Kidney (tissue), 11 donors: ENCODE data around the gene SIMC1. TPM values are rescaled to one million over a fixed set of nuclear protein-coding genes. Genes with fewer than 3 reads are reported as not detected.
"Not testable (repeated sequence)": the region's sequence is repeated elsewhere in the genome, so short reads cannot be mapped to it uniquely, and the experiment has no call there.

ENCODE experiments used
- DNase-seq, 5 donors: peaks; one replicate each; pipeline ENCODE4 v3.0.0-alpha.2; 2013 to 2020
- FAIRE-seq: peaks from 2 replicates; lab custom pipeline; 2012; peaks lifted over from hg19 to GRCh38; lab: Jason Lieb, UNC
- H3K27ac ChIP-seq, 2 donors: one replicate each; pipeline ENCODE4 v1.7.0; 2013; ENCODE audit warnings: low read depth in 2 of 2, low read length in 2 of 2, inconsistent platforms in 1 of 2
- H3K27me3 ChIP-seq: one replicate; pipeline ENCODE4 v1.7.1; 2013; ENCODE audit warnings: low read length, inconsistent platforms; ENCODE audit not compliant: control insufficient read depth, insufficient read depth
- H3K36me3 ChIP-seq, 3 donors: one replicate each; pipeline versions ENCODE4 v1.7.0 to v1.7.1; 2013; ENCODE audit warnings: low read length in 3 of 3, control low read depth in 1 of 3, inconsistent platforms in 1 of 3; ENCODE audit not compliant: insufficient read depth in 3 of 3, control insufficient read depth in 2 of 3
- H3K4me1 ChIP-seq, 3 donors: one replicate each; pipeline versions ENCODE4 v1.7.0 to v1.7.1; 2013; ENCODE audit warnings: low read length in 3 of 3, inconsistent platforms in 1 of 3, low read depth in 1 of 3; ENCODE audit not compliant: control insufficient read depth in 2 of 3, insufficient read depth in 2 of 3
- H3K4me3 ChIP-seq, 3 donors: one replicate each; pipeline versions ENCODE4 v1.7.0 to v1.8.1; 2013; ENCODE audit warnings: low read length in 3 of 3, control low read depth in 1 of 3, inconsistent platforms in 1 of 3
- H3K9ac ChIP-seq, 3 donors: one replicate each; pipeline versions ENCODE4 v1.7.0 to v1.7.1; 2013; ENCODE audit warnings: low read length in 3 of 3, control low read depth in 1 of 3, inconsistent platforms in 1 of 3
- H3K9me3 ChIP-seq, 3 donors: one replicate each; pipeline versions ENCODE4 v1.7.0 to v1.7.1; 2013; ENCODE audit warnings: low read length in 3 of 3, control low read depth in 1 of 3, inconsistent platforms in 1 of 3; ENCODE audit not compliant: control insufficient read depth in 2 of 3, insufficient read depth in 1 of 3
- intact Hi-C: fragments of 100-400 bp; cut with DNase I; formaldehyde crosslinking; loops from one replicate; pipeline ENCODE4 v1.11.1; 2022
- polyA plus RNA-seq: library from polyadenylated mRNA; stranded (reverse); fragments of 350-450 nt; fragmentation: Illumina TruSeq; extraction: RNeasy Lipid Tissue Mini Kit (QIAGEN cat#74804); gene quantifications from one replicate; pipeline ENCODE4 v1.2.3, GENCODE V29; 2014; ENCODE audit warnings: low read depth, low replicate concordance; ENCODE audit not compliant: insufficient read depth
- total RNA-seq: library from RNA; stranded (reverse); fragmentation: NEBNext Ultra II Directional; extraction: Animal tissue kit (Norgen Biotek cat#: 25700); gene quantifications from one replicate; pipeline ENCODE4 v1.2.1, GENCODE V29; 2021
- donor health status: control.
- donor health status: control.
- donor health status: DM: yes; HTN: yes; CAD: no.
- donor health status: Normal renal cell carcinoma (clear cell type).

Gene SIMC1
- total and polyA plus RNA-seq, 2 donors from 2014 or later: 4.1 to 10.0 TPM

DNA sequence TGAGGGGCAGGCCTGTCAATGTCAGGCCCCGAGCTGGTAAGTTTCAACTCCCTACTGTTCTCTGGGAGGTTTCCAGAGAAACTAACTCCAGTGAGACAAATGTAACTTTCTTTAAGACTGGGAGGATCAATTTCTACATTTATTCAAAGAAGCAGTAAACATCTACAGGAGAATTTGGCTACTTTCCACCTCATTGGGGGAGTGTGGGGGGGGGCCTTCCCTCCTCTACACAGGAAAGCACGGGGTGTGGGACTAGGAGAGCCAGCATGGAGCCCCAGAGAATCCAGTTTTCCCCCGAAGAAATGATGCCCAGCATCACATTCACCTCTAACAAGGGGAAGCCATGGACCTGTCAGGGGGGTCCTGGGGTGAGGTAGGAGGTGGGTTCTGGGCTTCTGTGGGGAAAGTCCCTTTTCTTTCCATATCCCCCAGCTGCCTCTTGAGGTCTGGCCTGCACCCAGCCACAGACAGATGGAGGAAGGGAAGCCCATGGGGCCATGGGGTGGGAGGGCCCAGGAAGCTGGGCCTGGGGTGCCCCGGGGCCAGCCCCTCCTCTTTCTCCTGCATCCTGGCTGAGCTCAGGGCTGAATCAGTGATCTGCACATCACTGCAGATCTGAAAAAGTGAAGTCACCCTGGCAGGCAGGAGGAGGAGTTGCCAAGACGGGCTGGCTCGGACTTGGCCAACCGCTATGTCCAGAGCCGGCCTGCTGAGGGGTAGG lies 42.6 kb upstream of the SIMC1 start:
- H3K9ac ChIP-seq, H3K4me1 ChIP-seq, H3K36me3 ChIP-seq, H3K27ac ChIP-seq, H3K4me3 ChIP-seq, H3K9me3 ChIP-seq, FAIRE-seq, H3K27me3 ChIP-seq, intact Hi-C loops, DNase-seq: not testable (repeated sequence)

DNA sequence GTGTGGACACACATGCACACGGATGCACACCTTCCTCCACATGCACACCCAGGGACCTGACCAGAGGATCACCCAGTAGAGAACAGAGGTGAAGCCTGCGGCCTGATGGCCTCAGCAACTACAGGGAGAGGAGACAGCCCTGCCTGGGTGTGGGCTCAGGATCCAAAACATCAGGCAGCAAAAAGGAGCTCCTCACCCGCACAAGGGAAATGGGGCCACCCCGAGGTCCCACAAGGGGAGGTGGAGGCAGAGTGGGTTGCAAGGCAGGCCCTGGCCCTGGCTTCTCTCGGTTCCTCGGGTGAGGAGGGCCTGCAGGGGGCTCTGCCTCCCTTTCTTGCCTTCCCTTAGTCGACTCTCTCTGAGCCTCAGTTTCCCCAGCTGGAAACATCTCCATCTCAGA lies 41.4 kb upstream of the SIMC1 start:
- DNase-seq, H3K27me3 ChIP-seq, H3K27ac ChIP-seq, FAIRE-seq, H3K36me3 ChIP-seq, H3K9me3 ChIP-seq, H3K9ac ChIP-seq, H3K4me3 ChIP-seq, H3K4me1 ChIP-seq, intact Hi-C loops: not testable (repeated sequence)

DNA sequence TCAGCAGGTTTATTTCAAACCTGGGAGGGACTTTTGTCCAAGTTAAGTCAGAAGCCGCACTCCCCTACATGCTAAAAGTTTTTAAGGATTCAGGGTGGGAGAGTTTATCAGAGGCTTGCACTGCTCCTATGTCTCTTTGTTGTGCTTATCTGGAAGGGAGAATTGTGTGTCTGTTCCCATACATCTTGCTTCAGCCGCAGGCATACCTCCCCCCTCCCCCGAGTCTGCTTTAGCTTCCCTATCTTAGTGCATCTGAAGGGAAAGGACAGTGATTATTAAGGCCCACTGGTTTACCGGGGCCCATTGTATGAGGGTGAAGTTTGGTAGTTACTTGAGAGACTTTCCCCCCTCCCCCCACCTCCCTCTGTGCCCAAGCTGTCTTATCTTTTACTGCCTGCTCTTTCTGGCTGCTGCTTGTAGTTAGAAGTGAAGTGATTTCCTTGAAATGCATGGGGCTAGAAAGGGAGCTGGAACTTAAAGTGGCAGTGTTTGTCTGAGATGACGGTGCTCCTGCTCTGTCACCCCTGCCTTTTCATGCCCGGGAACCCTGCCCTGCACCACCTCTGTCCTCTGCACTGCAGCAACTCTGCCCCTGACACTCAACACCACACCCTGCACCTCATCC lies 40.9 kb upstream of the SIMC1 start:
- intact Hi-C loops, H3K27me3 ChIP-seq, H3K27ac ChIP-seq, DNase-seq, FAIRE-seq, H3K36me3 ChIP-seq, H3K9ac ChIP-seq, H3K9me3 ChIP-seq, H3K4me1 ChIP-seq, H3K4me3 ChIP-seq: not testable (repeated sequence)

DNA sequence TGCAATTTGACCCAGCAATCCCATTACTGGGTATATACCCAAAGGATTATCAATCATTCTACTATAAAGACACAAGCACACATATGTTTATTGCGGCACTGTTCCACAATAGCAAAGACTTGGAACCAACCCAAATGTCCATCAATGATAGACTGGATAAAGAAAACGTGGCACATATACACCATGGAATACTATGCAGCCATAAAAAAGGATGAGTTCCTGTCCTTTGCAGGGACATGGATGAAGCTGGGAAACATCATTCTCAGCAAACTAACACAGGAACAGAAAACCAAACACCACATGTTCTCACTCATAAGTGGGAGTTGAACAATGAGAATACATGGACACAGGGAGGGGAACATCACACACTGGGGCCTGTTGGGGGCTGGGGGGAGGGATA lies 39.9 kb upstream of the SIMC1 start:
- intact Hi-C loops, FAIRE-seq: not testable (repeated sequence)

DNA sequence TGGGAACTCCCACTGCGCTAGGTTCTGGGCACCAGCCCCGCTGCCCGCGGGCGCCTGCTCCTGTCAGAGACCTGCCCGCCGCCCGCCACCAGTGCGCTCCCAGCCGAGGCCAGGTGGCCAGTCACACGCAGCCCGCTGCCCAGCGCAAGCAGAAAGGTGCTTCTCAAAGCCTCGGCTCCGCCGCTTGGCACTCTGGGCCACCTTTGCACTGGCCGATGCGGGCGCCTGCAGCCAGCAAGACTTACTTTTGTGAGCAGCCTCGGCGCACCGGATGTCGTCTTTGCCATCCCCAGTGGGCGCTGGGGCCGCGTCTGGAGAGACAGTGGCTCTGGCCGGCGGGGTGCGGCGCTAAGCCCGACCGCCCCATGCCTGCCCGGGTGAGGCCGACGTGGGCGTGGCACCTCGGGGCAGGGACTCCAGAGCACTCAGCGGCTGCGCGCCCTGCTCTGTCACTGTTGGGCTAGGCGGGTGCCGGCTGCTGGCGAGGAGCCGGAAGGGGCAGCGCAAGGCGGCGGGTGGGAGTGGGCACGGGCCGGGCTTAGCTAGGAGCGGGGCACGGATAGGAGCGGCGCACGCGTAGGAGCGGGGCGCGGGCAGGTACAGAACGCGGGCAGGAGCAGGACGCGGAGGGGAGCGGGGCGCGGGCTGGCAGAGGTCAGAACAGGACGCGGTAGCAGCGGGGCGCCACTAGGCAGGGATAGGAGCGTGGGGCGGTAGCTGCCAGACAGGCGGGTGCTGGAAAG lies 39.1 kb upstream of the SIMC1 start:
- H3K9ac ChIP-seq, H3K4me1 ChIP-seq, FAIRE-seq, intact Hi-C loops, H3K27me3 ChIP-seq, H3K27ac ChIP-seq, H3K36me3 ChIP-seq, H3K9me3 ChIP-seq, H3K4me3 ChIP-seq: not testable (repeated sequence)
- DNase-seq: peak in 2 of 5 donors; percentile 23 to 47

More for the DNA sequence above, 39.9 kb upstream of the SIMC1 start:
- H3K27me3 ChIP-seq, H3K4me3 ChIP-seq, H3K36me3 ChIP-seq, H3K9ac ChIP-seq, H3K27ac ChIP-seq, DNase-seq, H3K4me1 ChIP-seq, H3K9me3 ChIP-seq: not testable (repeated sequence)

DNA sequence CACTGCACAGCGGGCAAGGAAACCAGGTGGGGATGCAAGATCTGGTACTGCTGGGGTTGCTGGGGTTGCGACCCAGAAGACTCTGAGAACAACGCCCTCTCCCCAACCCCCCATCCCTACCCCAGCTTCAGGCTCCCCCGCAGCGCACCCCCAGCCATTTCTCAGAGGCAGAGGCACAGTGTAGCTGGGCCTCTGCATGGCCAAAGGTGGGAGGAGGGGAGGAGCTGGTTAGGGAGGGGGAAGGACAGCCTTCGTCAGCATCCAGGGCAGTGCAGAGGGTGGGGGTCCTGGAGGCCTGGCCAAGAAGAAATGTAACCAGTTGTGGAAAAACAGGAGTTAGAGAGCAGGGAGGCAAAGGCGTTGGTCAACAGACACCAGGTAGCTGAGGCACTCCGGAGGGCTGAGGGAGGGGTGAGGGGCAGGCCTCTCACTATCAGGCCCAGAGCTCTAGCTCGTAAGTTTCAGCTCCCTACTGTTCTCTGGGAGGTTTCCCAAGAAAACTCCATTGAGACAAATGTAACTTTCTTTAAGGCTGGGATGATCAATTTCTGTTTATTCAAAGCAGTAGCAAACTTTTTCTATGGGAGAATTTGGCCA lies 38.3 kb upstream of the SIMC1 start:
- DNase-seq, intact Hi-C loops, H3K9me3 ChIP-seq, H3K36me3 ChIP-seq, FAIRE-seq, H3K9ac ChIP-seq, H3K4me3 ChIP-seq, H3K4me1 ChIP-seq, H3K27ac ChIP-seq, H3K27me3 ChIP-seq: not testable (repeated sequence)
